ENCODE data around the gene FRAS1.
"Not testable (repeated sequence)": the region's sequence is repeated elsewhere in the genome, so short reads cannot be mapped to it uniquely, and the experiment has no call there.

Gene FRAS1

GRCh38 chr4:78424461-78424860 lies 367.3 kb downstream of the FRAS1 start:
- in situ Hi-C loops (cut with MboI; ENCODE audit: low sequenced_read_pairs), result no loop called here

- in situ Hi-C loops (cut with MboI; ENCODE audit: low sequenced_read_pairs), result no loop called here
Observed at GRCh38 chr4:78426972-78427371, 369.8 kb downstream of the FRAS1 start.

GRCh38 chr4:78428996-78429395 lies 371.9 kb downstream of the FRAS1 start:
- in situ Hi-C loops (cut with MboI; ENCODE audit: low sequenced_read_pairs), result no loop called here

GRCh38 chr4:78432896-78433295 lies 375.8 kb downstream of the FRAS1 start:
- in situ Hi-C loops (cut with MboI; ENCODE audit: low sequenced_read_pairs), result no loop called here

GRCh38 chr4:78437608-78438088 lies 380.5 kb downstream of the FRAS1 start:
- in situ Hi-C loops (cut with MboI; ENCODE audit: low sequenced_read_pairs), result no loop called here

GRCh38 chr4:78439328-78439727 lies 382.2 kb downstream of the FRAS1 start:
- in situ Hi-C loops (cut with MboI; ENCODE audit: low sequenced_read_pairs), result no loop called here

GRCh38 chr4:78441756-78442155 lies 384.6 kb downstream of the FRAS1 start:
- in situ Hi-C loops (cut with MboI; ENCODE audit: low sequenced_read_pairs), result no loop called here

- in situ Hi-C loops (cut with MboI; ENCODE audit: low sequenced_read_pairs), result no loop called here
Observed at GRCh38 chr4:78446619-78447018, 389.5 kb downstream of the FRAS1 start.

GRCh38 chr4:78451407-78451806 lies 394.3 kb downstream of the FRAS1 start:
- in situ Hi-C loops (cut with MboI; ENCODE audit: low sequenced_read_pairs), result no loop called here

GRCh38 chr4:78454016-78454415 lies 396.9 kb downstream of the FRAS1 start:
- in situ Hi-C loops (cut with MboI; ENCODE audit: low sequenced_read_pairs), result no loop called here

GRCh38 chr4:78457751-78458150 lies 400.6 kb downstream of the FRAS1 start:
- in situ Hi-C loops (cut with MboI; ENCODE audit: low sequenced_read_pairs), result no loop called here

GRCh38 chr4:78459327-78459726 lies 402.2 kb downstream of the FRAS1 start:
- in situ Hi-C loops (cut with MboI; ENCODE audit: low sequenced_read_pairs), result no loop called here

GRCh38 chr4:78460368-78460767 lies 403.2 kb downstream of the FRAS1 start:
- in situ Hi-C loops (cut with MboI; ENCODE audit: low sequenced_read_pairs), result no loop called here

GRCh38 chr4:78464265-78464664 lies 407.1 kb downstream of the FRAS1 start:
- in situ Hi-C loops (cut with MboI; ENCODE audit: low sequenced_read_pairs), result no loop called here

GRCh38 chr4:78467223-78467622 lies 410.1 kb downstream of the FRAS1 start:
- in situ Hi-C loops (cut with MboI; ENCODE audit: low sequenced_read_pairs), result not testable (repeated sequence)

GRCh38 chr4:78468272-78468671 lies 411.1 kb downstream of the FRAS1 start:
- in situ Hi-C loops (cut with MboI; ENCODE audit: low sequenced_read_pairs), result no loop called here

- in situ Hi-C loops (cut with MboI; ENCODE audit: low sequenced_read_pairs), result no loop called here
Observed at GRCh38 chr4:78476108-78476704, 419.1 kb downstream of the FRAS1 start.

- in situ Hi-C loops (cut with MboI; ENCODE audit: low sequenced_read_pairs), result no loop called here
Observed at GRCh38 chr4:78477276-78477675, 420.2 kb downstream of the FRAS1 start.

- in situ Hi-C loops (cut with MboI; ENCODE audit: low sequenced_read_pairs), result no loop called here
Observed at GRCh38 chr4:78478523-78478922, 421.4 kb downstream of the FRAS1 start.

GRCh38 chr4:78480286-78480685 lies 423.2 kb downstream of the FRAS1 start:
- in situ Hi-C loops (cut with MboI; ENCODE audit: low sequenced_read_pairs), result no loop called here

GRCh38 chr4:78481180-78481579 lies 424.1 kb downstream of the FRAS1 start:
- in situ Hi-C loops (cut with MboI; ENCODE audit: low sequenced_read_pairs), result no loop called here

- in situ Hi-C loops (cut with MboI; ENCODE audit: low sequenced_read_pairs), result no loop called here
Observed at GRCh38 chr4:78482281-78482680, 425.2 kb downstream of the FRAS1 start.

GRCh38 chr4:78483811-78484210 lies 426.7 kb downstream of the FRAS1 start:
- in situ Hi-C loops (cut with MboI; ENCODE audit: low sequenced_read_pairs), result no loop called here

Measured in HL-60/S4 treated with retinoic acid at 250 ng/mL for 4 days and 3 days (cell line).